ENCODE results near the gene MOXD1.
"Not testable (repeated sequence)": the region's sequence is repeated elsewhere in the genome, so short reads cannot be mapped to it uniquely, and the experiment has no call there.

MOXD1 gene

DNA sequence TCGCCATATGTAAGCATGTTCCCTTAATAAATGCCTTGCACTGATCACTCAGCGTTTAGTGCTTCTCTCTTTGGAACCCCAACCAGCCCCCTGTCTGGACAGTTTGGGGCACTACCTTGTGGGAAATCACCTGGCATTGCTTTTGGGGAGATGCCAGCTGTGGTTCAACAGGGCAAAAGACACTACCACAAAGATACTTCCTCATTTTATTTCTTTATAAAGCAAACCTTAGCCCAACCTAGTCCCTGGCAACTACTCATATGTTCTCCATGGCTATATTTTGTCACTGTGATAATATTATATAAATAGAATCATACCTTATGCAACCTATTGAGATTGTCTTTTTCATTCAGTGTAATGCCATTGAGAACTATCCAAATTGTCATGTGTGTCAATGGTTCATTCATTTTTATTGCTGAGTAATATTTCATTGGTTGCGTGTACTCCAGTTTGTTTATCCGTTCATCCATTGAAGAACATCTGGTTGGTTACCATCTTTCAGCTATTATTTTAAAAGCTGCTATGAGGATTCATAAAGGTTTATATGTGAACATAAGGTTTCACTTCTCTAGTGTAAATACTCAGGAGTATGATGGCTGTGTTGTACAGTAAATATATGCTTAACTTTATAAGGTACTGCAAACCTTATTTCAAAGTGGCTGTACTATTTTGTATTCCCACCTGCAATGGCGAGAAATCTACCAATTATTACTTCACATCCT, 114.8 kb downstream of the MOXD1 start:
- intact Hi-C loops (cut with DNase I) = no loop called here

DNA sequence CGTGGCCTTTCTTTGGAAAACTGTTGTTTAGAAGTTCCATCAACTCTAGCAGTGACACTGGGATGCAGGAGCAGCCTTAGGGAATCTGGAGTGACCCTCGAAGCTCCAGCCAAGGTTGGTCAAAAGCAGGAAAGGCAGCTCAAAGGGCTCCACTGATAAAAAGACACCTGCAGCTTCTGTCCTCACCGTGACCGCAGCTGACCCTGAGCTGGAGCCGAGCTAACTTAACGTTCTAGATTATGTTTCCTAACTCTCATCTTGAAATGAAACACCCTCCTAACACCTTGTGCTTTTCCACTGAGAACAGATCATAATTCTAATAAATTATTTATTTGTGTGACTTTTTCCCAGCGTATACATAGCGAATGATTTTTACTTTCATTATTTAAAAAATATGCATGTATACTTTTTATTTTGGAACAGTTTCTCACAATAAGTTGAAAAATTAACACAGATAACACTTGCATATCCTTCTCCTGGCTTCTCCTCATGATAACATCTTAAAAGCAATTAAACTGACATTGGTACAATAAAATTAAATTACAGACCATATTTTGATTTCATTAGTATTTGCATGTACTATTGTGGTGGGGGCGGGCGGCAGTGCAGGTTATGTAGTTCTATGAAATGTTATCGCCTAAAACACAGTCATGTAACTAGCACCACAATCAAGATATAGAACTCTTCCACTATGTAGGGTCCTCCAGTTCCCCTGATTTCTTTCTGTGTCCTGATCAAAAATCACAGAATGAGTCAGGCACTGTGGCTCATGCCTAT, 116.1 kb downstream of the MOXD1 start:
- no peak for DNase-seq
- intact Hi-C loops (cut with DNase I) = no loop called here

More for the DNA sequence above, 114.8 kb downstream of the MOXD1 start:
- no peak for DNase-seq

DNA sequence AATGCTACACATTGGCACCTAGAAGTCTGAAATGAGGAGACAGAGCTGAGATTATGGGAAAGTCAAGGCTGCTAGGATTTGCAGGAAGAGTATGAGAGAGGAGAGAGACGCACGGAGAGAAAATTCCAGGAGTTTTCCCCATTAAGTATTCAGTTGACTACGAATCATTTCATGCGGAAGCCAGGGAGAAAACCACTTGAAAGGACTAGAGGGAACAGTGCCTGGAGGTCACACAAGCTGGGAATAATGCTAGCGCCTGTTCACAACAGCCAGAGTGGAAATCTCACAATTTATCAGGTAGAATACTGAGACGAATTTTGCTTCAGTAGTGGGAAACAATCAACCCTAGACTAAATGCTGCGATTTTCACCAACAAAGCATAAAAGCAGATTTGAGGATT, 118.6 kb downstream of the MOXD1 start:
- DNase-seq = no peak
- intact Hi-C loops (cut with DNase I) = no loop called here

DNA sequence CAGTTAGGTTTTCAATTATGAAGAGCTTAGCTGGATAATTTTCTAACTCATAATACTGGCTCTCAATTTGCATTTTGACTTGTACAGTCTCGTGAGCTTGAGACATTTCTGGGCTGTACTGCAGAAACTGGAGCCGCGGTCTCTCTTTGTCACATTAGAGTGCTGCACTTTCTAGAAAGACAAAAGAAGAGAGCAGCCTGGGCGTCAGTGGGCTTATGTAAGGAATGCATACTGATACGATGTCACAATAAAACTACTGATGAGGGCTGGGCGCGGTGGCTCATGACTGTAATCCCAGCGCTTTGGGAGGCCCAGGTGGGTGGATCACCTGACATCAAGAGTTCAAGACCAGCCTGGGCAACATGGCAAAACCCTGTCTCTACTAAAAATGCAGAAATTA, 120.8 kb downstream of the MOXD1 start:
- intact Hi-C loops (cut with DNase I) = no loop called here
- DNase-seq = no peak

DNA sequence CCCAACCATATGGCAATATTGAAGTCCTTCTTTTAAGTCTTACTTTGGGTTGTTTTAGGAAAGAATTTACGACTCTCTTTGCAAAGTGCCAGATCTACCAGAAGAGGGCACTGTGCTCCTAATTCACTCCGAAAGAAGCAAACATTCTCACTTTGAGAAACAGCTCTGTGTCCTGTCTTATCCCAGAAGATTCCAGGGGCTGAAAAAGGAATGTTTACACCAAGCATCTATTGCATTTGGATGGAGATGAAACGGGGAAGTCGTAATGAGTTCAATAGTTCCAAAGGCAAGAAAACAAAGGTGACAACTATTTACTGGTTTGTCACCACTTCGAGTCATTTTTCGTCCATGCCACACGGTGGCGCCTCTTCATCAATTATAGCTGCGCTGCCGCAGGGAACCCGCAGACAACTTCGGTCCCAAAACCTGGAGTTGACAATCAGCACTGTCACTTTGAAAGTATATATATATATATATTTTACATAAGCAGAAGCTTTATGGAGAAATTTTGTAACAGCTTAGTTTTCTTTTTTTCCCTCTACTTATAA, 121.6 kb downstream of the MOXD1 start:
- intact Hi-C loops (cut with DNase I) = loop anchor here (1.0 to 10.0 kb wide), 3 partner anchors 18 to 355 kb away; no protein-coding TSS in a partner anchor
- DNase-seq = peak; percentile 60 to 97 (median 80)

DNA sequence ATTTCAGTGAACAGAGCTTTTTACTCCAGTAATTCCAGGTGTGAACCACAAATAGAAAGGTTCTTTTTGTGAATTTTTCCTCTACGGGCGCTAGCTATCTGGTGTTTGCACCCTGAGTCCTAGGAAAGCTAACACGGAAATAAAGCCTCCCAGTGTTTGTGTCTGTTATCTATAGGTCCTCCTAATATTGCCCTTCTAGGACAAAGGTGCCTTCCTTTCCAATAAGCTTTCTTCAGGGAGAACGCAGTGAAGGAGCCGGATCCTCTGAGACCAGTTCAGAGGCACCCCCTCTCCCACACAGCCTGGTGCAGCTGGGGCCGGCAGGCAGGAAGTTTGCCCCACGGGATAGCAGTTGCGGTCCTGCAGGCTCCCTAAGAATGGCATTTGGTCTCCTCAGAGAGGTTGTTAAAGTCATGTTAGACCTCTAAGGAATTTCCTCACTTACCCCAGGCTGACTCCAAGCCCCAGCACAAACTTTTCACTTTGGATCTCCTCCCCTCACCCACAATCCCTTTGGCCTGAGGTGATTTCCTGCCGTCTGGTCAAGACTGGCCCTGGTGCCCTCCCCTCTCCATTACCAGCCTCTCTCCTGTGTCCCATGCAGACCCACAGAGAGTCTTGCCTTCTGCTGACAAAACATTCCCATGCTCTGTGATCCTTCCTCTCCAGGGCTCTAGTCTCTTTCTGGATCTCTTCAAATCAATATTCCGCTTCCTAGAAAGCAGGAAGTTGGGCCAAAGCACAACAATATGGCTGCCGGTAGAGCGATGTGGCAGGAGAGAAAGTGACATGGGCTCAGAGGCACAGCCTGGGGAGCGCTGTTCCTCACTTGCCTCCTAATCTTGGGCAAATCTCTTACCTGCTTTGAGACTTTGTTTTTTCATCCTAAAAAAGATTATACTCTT, 126.0 kb downstream of the MOXD1 start:
- intact Hi-C loops (cut with DNase I) = loop anchor here (10.0 kb wide), 1 partner anchor 351 kb away; no protein-coding TSS in a partner anchor

DNA sequence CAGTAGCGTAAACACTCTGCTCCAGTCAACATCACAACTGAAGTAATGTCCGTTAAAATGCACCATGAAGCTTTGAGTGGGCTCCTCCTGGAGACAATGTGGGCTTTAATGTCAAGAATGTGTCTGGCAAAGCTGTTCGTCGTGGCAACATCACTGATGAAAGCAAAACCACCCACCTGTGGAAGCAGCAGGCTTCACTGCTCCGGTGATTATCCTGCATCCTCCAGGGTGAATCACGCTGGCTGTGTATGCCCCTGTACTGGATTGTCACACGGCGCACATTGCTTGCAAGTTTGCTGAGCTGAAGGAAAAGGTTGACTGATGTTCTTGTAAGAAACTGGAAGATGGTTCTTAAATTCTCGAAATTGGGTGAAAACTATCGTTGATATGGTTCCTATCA, 128.5 kb downstream of the MOXD1 start:
- intact Hi-C loops (cut with DNase I) = loop anchor here (10.0 kb wide), 1 partner anchor 348 kb away; no protein-coding TSS in a partner anchor
- no peak for DNase-seq

More for the DNA sequence above, 126.0 kb downstream of the MOXD1 start:
- peak in 1 of 10 donors; percentile 70 for DNase-seq

DNA sequence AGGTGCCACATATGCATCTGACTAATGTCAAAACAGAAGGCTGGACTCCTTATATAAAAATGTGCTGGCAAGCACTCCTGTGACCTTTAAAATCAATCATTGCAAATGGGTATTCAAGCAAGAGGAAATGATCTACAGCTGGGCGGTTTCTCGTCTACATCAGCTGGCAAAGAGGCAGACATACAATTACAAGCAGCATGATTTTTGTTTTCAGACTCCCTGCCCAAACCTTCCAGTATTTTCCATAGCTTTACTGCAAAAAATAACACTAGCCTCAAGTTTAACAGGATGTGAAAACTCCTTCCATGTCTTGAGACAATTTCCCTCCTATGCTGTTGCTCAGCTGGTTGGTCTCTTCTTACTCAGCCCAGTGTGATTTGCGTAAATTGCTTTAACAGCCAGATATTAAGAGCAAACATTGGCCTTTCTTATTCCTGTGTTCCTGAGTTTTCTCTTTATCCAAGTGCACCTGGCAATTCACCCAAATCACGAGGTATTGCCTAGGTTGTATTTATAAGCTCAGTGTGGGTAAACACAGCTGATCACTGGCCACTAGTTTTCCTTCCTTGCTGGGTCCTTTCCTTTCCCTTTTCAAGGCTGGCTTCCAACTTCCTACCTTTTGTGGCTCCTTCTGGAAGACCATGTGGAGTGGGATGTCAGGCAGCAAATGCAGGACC, 130.4 kb downstream of the MOXD1 start:
- no peak for DNase-seq
- intact Hi-C loops (cut with DNase I) = loop anchor here (10.0 kb wide), 1 partner anchor 346 kb away; no protein-coding TSS in a partner anchor

DNA sequence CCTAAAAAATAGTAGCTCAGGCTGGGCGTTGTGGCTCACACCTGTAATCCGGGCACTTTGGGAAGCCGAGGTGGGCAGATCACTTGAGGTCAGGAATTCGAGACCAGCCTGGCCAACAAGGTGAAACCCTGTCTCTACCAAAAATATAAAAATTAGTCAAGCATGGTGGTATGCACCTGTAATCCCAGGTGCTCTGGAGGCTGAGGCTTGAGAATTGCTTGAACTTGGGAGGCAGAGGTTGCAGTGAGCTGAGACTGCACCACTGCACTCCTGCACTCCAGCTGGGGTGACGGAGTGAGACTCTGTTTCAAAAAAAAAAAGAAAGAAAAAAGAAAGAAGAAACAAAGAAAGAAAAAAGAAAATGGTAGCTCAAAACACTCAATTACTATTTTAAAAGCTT, 132.6 kb downstream of the MOXD1 start:
- intact Hi-C loops (cut with DNase I); DNase-seq: not testable (repeated sequence)

DNA sequence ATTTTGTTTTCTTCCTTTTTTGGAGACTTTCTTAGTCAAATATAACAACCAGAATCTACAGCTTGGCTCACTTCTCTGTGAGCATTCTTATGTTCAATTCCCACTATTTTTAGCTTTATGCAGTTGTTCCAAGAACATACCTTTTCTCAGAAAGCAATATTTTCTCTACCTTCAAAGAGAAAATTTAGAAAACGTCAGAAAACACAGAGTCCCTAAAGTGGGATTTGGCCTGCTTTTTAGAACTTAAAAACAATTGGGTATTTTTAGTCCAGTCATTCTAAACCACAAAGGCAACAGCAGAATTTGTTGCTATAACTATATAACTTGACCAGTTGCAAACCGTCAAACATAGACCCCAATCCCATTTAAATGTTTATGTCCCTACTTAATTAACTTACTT, 133.1 kb downstream of the MOXD1 start:
- intact Hi-C loops (cut with DNase I) = no loop called here
- no peak for DNase-seq

DNA sequence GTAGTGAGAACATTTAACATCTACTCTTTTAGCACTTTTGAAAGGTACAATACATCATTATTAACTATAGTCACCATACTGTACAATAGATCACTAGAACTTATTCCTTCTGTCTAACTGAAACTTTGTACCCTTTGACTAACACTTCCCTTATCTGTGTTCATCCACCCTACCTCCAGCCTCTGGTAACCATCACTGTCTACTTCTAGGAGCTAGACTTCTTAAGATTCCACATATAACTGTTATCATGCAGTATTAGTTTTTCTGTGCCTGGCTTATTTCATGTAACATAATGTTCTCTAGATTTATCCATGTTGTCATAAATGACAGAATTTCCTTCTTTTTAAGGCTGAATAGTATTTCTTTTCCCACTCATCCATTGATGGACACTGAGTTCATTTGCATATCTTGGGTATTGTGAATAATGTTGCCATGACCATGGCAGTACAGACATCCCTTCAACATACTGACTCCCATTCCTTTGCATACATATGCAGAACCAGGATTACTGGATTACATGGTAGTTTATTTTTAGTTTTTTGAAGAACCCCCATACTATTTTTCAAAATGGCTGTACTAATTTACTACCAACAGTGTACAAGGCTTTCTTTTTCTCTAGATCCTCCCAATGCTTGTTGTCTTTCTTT, 135.7 kb downstream of the MOXD1 start:
- DNase-seq = no peak
- intact Hi-C loops (cut with DNase I) = no loop called here

DNA sequence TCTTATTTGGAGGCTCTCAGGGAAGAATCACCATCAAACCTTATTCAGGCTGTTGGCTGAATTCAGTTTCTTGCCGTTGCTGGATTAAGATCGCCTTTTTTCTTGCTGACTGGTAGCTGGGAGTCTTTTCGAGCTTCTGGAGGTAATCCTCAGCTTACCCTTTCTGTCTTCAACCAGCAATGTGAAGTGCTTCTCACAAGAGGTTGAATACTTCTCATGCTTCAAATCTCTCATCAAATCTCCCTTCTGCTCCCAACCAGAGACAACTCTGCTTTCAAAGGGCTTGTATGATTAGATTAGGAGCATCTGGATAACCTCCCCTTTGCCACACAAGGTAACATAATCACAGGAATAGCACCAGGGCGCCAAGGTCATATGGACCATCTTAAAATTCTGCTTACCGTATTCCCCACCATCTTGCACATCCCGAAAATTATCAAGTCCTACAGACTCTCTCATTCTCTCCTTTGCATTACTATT, 137.2 kb downstream of the MOXD1 start:
- intact Hi-C loops (cut with DNase I) = no loop called here
- DNase-seq = no peak

DNA sequence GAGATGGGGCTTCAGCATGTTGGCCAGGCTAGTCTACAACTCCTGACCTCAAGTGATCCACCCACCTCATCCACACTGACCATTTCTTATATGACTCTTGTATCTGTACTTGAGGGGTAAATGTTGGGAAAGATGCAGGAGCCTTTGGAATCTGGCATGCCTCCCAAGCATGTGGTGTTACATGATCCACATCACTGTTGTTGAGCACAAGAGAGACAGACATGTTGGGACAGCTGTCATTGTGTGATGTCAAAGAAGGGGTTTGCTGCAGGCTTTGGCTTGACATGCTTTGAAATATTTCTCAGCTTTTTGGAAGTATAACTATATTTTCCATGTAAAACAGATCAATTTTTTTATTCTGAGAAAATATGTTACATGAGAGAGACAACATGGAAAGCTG, 139.9 kb downstream of the MOXD1 start:
- intact Hi-C loops (cut with DNase I) = no loop called here
- no peak for DNase-seq

DNA sequence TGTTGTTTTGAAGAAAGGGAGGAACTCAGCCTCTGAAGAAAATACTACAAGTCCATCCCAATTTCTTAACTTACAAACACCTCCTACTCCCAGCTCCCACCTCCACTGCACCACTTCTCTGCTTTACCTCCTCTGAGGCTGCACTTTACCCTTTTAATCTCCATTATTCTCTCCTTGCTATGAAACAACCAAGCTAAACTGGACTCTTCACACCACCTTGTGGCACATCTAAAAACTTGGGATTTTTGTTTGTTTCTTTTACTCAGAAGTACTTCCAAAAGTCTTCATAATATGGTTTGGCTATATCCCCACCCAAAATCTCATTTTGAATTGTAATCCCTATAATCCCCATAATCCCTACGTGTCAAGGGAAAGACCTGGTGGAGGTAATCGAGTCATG, 142.2 kb downstream of the MOXD1 start:
- no peak for DNase-seq
- intact Hi-C loops (cut with DNase I) = no loop called here

DNA sequence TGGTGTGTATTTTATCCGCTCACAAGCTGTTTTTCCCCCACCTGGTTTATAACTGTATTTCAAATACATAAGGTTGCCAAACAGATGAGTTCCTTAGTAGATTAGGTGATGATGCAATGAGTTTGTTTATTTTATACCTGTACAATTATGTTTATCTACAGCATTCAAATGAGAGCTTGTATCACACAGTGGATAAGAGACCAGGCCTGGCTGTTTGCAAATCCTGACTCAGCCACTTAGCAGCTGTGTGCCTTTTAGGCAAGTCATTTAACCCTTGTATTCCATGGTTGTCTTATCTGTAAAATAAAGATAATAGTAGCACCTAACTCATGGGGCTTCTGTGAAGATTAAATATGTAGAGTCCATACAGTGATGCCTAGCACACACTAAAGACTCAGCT, 143.7 kb downstream of the MOXD1 start:
- intact Hi-C loops (cut with DNase I) = no loop called here
- no peak for DNase-seq

DNA sequence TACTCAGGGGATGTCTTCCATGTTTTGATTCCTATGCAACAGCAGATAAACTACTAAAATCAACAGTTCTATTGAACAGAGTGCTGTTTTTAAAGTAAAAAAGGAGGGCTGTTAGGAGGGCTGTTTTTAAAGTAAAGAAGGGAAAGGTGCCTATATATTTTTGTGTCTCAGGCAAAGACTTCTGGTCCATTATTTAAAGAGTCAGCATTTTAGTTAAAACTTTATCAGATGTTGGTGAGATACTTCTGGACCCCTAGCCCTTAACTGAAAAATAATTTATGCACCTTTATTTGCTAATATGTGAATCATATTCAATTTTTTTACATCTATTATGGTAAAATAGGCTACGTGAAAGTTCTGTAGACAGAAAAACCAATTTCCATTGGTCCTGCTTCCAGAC, 144.8 kb downstream of the MOXD1 start:
- intact Hi-C loops (cut with DNase I) = no loop called here
- DNase-seq = no peak

DNA sequence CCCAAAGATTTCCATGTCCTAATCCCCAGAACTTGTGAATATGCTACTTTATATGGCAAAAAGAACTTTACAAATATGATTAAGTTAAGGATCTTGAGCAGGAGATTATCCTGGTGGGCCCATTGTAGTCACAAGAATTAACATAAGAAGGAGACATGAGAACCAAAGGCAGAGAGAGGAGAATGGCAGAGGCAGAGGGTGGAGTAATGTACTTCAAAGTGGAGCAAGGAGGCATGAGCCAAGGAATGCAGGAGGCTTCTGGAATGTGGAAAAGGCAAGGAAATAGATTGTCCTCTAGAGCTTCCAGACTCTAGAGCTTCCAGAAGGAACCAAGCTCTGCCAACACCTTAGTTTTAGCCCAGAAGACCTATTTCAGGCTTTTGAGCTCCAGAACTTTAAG, 147.4 kb downstream of the MOXD1 start:
- intact Hi-C loops (cut with DNase I) = no loop called here
- no peak for DNase-seq

DNA sequence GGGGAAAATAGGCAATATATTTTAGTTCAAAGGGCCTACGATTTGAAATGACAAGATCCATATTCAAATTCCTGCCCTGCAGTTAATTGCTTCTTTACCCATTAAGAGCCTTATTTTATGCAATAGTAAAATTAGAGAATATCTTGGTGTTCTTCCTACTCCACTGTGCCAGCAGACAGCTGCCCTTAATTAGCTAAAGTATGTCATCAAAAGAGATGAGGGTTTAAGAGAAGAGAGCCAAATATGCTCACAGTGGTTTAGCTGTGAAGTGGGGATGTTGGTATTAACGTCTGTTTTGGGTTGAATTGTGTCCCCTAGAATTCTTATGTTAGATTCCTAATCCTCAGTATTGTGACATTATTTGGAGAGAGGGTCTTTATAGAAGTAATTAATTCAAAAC, 148.1 kb downstream of the MOXD1 start:
- intact Hi-C loops (cut with DNase I) = no loop called here
- DNase-seq = no peak

DNA sequence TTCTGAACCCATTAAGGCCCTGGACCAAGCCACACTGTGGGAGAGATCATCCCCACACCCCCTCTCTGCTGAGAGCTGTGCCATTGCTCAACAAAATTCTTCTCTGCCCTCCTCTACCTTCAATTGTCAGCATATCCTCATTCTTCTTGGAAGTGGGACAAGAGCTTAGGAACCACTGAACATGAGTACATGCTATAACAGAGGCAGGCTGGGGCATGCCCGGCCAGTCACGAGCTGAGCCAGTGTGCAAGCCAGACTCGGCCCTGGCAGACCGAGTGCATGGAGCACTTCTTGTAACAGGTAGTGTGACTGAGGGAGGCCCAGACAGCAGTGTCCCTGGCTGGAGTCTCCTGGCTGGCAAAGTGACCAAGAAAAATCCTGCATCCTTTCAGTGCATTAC, 149.2 kb downstream of the MOXD1 start:
- intact Hi-C loops (cut with DNase I) = no loop called here

More for the DNA sequence above, 149.2 kb downstream of the MOXD1 start:
- DNase-seq = peak in 1 of 10 donors; percentile 70

Measured in posterior cingulate gyrus (tissue), 11 donors.